HG03196 (cell line): Measurements from ENCODE around the gene DCAF15.

Source experiments
- ATAC-seq: cut with Tn5 transposase; IDR thresholded peaks from one replicate; pipeline ENCODE4 v1.9.1; 2021; ENCODE audit not compliant: unreplicated experiment

The DCAF15 gene

DNA sequence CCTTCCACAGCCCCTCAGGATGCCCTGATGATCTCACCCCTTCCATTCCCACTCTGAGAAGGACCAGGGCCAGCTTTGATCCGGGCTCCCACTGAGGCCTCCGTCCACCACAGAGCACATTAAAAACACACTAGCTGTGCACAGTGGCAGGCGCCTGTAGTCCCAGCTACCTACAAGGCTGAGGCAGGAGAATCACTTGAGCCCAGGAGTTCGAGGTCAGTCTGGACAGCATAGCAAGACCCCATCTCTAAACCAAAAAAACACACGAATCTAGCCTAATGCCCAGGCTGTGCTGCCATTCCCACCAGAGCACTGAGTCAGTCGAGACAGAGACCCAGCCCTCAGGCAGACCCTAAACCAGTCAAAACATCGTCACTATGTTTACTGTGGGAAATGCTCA lies 39.7 kb downstream of the DCAF15 start:
- no peak for ATAC-seq

DNA sequence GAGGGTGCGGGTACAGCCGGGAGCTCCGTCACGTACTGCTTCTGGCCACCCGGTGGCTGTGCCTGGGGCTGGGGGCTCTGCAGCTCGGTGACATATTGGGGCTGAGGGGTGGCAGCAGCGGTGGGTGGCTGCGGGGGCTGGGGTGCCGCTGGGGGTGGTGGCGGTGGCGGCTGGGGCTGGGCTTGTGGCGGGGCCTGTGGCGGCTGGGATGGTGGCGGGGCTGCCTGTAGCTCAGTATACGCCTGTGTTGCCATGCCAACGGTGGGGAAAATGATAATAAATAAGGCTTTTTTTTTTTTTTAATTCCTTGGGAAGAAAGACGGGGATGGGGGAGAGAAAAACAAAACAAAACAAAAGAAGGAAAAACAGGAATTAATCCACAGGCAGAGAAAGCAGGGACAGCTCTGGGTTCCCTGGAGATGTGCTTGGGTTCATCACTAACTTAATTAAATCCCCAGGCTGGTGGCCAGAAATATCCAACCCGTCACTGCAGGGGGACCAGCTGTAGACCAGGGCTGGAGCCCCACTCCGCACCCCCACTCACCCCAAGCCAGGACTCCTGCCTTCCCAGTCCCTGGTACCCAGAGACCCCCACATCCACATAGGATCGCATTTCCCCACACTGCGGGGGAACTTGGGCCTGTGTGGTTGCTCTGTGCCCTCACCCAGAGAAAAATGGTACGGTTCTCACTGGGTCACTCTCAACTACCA lies 41.4 kb downstream of the DCAF15 start:
- ATAC-seq = no peak

DNA sequence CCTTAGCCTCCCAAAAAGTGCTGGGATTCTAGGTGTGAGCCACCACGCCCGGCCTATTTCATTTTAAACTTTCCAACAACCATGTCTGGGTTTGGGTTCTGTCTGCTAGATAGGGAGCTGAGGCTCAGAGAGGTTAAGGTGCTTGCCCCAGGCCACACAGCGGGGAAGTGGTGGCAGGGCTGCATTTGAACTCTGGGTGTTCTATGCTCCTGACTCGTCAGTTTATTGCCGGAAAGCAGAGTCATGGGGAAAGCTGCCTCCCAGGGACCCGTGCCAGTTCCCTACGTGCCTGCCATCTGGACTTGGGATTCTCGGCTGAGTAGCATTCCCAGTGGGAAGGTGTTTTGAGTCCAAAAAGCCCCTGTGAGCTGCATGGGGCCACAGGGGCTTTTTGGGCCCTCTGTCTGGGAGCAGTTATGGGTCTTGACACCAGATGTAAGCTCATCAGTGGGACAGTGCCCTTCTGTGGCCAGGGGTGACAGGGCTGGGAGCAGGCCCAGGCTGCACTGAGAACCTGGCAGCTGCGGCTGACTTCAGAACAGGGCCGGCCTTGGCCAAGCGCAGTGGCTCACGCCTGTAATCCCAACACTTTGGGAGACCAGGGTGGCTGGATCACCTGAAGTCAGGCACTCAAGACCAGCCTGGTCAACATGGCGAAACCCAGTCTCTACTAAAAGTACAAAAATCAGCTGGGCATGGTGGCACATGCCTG lies 42.9 kb downstream of the DCAF15 start:
- ATAC-seq = no peak

DNA sequence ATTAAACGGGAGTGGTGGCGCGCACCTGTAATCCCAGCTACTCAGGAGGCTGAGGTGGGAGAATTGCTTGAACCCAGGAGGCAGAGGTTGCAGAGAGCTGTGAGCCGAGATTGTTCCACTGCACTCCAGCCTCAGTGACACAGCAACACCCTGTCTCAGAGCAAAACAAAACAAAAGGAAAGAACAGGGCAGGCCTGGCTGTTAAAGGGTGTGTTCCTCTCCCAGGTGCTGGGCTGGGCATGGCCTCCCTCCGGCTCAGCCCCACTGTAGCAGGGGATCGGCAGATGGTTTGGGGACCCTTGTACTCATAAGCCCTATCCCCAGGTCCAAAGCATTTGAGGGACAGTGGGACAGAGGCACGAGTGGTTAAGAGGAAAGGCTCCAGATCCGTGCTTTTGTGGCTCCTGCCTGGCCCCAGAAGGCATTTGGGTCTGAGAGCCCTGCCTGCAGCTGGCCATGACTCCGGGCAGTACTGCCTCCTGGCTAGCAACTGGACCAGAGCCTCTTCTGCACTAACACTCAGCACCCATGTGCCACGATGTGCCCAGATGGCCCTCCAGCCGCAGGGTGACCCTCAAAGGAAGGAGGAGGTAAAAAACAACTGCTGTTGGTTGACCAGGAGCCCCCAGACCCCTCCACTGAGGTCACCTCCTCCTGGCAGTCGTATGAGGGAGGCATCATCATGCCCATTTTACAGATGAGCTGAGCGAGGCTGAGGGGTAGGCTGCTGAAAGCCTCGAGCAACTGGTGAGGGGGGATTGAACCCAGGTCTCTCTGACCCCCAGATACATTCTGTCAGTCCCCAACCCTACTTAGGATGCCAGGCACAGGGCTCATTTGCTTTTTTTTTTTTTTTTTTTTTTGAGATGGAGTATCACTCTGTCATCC lies 43.8 kb downstream of the DCAF15 start:
- no peak for ATAC-seq

DNA sequence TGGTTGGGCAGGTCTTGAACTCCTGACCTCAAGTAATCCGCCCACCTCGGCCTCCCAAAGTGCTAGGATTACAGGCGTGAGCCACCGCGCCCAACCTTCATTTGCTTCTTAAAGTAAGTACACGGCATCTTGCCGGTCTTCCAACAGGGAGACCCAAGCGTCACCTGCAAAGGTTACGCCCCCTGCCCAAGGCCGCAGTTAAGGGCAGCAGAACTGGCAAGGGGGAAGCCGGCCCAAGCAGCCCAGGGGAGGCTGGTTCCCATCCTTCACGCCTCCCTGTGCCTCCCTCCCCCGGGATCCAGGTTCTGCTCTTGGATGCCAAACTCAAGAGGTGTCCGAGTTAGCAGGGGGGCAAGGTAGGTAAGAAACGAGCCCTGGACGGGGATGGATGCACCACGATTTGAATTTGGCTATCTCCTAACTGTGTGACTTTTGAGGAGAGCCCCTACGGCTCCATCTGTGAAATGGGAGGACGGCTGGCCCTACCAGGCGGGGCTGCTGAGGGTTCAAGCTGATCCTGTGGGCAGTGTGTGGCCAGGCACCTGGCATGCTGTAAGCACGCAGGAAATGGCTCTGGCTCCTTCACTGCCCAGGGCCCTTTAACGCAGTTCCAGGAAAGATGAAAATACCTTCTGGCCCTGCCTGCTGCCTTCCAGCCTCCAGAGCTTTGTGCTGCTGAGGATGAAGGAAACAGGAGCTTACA lies 44.8 kb downstream of the DCAF15 start:
- ATAC-seq = no peak

DNA sequence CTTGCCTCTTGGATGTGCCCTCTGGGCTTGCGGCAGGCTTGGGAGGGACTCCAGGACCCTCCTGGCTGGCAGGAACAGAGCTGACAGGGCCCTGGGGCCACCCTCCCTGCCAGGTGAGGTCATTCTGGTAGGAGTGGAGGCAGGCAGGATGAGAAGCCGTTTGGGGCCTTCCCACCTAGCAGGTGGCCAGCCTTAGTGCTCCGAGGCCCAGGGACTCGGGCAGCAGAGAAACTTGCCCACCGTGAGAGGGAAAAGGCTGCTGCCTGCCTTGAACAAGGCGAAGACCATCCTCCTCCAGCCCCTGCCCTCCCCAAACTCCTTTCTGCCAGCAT lies 45.3 kb downstream of the DCAF15 start:
- ATAC-seq = no peak

DNA sequence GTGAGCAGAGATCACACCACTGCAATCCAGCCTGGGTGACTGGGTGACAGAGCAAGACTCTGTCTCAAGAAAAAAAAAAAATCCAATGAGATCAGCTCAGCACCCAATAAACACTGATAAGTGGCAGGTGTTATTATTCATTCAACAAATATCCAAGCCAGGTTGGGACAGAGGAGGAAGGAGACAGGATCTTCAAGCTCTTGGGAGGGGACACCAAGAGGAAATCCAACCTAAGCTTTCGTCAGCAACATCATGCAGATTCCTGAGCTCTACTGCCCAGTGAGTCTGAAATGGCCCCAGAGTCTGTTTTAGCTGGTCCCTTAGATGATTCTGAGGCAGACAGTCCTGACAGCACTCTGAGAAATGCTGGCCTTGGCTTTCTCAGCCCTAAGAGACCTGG lies 46.1 kb downstream of the DCAF15 start:
- ATAC-seq = no peak

DNA sequence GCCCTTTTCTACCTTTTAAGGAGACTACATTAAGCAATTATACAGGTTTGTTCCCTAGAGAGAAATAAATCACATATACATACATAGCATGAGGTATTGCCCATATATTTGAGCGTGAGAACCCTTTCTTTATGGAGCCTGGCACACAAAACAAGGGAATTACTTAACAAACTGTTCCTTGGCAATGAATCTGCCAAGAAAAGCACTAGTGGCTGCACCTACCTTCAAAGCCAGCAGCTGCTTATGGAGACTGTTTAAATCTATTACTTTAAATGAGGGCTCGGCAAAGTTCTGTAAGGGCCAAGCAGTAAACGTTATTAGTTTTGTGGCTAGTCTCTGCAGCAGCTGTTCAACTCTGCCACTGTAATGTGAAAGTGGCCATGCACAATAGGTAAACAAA lies 46.8 kb downstream of the DCAF15 start:
- no peak for ATAC-seq

DNA sequence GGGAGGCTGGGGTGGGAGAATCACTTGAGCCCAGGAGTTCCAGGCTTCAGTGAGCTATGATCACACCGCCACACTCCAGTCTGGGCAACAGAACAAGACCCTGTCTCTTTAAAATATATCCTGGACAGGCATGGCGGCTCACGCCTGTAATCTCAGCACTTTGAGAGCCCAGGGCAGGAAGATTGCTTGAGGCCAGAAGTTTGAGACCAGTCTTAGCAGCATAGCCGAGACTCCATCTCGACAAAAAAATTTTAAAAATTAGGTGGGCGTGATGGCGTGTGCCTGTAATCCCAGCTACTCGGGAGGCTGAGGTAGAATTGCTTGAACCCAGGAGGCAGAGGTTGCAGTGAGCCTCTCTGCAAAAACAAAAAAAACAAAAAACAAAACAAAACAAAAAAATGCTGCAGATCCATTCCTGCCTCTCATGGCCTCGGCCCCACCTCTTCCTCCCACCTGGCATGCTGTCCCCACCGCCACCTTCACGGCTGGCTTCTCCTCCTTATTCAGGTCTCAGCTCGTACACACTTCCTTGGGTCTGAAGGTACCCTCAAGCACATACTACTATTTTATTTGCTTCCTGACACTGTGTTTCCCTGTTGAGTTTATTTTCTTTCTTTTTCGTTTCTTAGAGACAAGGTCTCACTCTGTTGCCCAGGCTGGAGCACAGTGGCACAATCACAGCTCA lies 48.5 kb downstream of the DCAF15 start:
- ATAC-seq = no peak

DNA sequence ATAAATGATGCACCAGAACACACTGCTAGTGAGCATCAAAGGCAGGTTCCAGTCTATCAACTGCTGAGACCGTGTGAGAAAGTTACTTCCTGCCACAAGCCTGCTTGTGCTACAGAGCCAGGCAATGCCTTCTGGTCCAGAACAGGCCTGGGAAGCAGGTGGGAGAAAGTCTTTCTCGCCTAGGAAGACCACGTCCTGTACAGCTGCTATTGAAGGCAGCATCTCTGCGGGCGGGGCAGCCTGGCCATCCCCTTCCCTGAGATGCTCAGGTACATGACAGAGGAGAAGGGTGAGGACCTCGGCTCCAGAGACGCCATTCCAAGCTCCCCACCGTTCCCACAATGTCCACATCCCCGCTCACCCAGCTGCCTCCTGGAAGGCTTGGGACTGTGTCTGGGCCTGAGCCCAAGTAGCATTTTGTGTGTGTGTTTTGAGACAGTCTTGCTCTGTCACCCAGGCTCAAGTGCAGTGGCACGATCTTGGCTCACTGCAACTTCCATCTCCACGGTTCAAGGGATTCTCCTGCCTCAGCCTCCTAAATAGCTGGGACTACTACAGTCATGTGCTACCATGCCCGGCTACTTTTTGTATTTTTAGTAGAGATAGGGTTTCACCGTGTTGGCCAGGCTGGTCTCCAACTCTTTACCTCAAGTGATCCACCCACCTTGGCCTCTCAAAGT lies 50.4 kb downstream of the DCAF15 start:
- ATAC-seq = no peak

DNA sequence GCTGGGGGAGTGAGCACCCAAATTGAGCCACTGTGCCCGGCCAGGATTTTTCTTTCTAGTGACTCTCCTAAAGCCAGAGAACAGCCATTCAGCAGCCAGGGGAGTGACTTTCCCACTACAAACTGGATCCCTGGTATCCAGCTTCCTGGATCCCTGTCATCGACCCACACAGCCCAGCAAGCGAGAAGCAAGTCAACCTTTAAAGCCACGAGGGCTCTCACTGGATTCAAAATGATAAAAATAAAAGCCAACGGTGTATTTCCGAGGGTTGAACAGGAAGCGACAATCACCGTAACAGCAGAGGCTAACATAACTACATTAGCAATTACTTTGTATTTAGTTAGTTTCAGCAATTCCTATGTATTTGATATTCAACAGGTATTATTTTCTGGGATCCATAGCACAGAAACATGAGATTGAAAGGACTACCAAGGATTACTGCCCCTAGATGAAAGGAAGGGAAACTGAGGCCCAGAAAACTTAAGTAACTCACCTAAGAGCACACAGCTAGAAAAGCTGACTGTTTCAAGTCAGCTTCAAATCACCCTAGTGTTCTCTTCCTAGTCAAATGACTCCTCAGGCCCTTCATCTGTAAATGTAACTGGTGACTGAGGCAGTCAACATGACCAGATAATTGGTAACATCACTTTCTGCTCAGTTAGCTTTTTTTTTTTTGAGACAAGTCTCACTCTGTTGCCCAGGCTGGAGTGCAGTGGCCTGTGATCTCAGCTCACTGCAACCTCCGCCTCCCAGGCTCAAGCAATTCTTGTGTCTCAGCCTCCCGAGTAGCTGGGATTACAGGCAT lies 51.1 kb downstream of the DCAF15 start:
- ATAC-seq = no peak

DNA sequence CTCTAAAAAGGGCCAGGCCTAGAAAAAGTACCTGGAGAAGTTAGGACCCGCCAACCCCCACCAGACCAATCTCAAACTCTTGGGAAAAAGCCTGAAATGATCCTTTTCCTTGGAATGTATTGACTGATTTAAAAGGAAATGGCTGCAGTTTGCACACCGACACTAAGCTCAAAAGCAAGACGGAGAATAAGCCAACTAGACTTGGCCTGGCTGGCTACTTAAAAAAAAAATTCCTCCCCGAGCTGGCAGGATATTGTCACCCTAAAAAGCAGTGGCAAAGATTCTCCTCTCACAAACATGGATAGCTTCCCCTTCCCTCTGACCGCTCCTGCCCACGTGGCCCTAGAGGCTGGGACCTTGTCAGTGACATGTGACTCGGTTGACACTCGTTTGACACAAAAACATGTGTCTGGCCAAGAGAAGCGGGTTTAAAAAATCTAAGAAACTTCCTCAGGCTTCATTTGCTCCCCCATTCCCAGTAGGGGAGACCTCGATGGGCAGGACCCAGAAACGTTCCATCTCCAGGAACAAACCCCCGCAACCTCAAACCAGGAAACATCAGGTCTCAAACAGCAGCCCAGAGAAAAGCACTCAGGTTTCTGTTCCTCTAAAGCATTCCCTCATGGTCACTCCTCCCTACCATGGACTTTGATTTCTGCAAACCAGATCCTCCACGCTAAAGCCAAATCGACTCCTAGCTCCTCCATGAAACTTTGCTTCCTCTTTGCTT lies 52.5 kb downstream of the DCAF15 start:
- no peak for ATAC-seq

DNA sequence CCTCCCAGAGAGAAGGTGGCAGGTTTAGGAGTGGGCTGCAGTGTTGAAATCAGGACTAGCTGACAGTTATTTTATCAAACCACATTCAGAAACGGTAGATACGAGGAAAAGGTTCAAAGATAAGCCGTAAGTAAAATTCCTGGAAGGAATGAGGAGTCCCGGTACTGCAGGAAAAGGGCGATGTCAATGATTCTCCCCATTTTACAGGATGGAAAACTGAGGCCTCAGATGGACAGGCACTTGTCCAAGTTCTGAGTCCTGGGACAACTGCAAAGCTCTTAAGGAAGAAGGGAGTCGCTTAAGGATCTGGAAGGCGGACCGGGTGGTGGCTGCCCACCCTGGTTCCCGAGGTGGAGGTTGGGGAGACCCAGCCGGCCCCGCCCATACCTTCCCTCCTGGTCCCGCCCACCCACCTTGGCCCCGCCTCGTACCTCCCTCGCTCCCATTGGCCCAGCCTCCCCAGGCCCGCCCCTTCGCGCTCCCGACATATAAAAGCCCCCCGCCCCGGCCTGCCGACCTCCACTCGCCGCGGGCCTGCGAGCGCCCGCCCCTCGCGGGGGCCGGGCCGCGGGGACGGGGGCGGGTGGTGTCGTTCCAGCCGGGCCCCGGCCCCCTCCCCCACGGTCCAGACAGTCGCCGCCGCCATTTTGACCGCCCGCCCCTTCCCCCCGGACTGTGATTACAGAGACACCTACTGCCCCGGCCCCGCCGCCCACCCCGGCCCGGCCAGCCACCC lies 53.2 kb downstream of the DCAF15 start:
- ATAC-seq = peak; percentile 41

DNA sequence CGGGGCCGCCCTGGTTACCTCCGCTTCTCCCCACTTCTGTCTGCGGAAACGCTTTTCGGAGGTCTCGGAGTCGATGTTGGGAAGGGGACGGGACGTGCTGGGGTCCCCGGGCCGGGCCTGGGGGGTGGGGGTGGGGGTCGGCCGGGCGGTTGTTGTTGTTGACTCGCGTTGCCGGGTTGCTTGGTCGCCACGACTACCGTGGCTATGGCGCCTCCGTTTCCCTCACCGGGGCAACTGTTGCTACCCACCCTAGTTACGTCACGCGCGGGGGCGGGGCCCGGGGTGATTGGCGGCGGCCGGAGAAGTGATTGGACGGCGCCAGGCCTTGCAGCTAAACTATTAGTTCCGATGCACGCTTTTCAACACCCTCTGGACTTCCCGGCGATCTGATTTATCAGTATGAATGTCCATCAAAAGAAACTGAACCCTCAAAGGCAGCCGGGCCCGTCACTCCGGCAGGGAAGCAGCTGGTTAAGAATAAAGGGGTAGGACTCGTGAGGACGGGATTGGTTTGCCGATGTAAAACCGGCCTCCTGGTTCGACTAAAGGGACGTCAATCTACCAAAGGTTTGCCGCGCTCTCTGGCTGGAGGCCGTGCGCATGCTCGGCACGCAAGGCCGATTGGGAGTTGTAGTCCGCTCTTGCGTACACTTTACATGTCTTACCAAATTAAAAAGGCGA lies 53.9 kb downstream of the DCAF15 start, which contains the start of gene RFX1:
TSS of gene RFX1 (minus strand) at position 236 of the 681 bp plus-strand sequence. CDS start 12,477 bp downstream, outside the sequence.
- ATAC-seq = peak; percentile 70

DNA sequence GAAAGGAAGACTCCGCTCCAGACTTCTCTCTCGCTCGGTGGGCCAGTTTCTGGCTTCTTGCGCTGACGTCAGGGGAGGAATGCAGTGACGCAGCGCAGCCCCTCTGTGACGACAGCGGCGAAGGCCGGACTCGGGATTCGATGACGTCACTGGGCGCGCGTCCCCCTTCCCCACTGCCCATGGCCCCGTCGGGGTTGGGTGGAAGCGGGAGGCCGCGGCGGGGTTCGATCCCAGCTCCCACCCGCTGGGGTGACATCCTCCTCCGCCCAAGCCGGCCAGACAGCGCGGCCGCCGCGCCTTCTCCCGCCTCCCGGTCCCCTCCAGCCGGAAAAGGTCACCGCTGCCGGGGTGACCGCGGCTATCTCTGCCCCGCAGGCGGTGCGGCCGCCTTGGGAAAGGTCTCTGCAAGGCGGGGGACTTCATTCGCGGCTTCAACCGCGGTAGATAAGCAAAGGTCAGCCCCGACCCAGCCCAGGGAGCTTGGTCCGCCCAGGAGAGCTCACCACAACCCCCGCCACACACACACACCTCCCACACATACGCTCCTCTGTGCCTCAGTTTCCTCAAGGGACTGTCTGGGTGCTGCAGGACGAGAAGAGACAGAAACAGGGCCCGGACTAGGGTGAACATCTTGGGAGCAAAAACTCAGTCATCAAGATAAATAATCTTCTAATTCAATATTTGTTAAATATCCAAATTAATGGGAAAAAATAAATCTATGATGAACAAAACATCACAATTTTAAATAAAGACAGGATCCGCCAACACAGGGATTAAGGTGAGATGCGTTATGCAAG lies 54.7 kb downstream of the DCAF15 start:
- peak; percentile 27 for ATAC-seq
